Fibroblast of pulmonary artery (primary cell): ENCODE results near the gene GOLM1.

Experiments
- DNase-seq: peaks from one replicate; pipeline ENCODE4 v3.0.0-alpha.2; 2010; ENCODE audit warnings: low read depth
- H3K4me3 ChIP-seq: replicated peaks from 2 replicates; pipeline ENCODE4 v1.5.1; 2011; ENCODE audit warnings: low read depth, mild to moderate bottlenecking, control low read depth, low read length, moderate library complexity
- TF ChIP-seq, protein P1 (sequence below): IDR thresholded peaks from 2 replicates; pipeline ENCODE4 v1.5.1; 2011; ENCODE audit warnings: mild to moderate bottlenecking, control low read depth, low read length, inconsistent platforms; ENCODE audit errors: missing control alignments

The GOLM1 gene

DNA sequence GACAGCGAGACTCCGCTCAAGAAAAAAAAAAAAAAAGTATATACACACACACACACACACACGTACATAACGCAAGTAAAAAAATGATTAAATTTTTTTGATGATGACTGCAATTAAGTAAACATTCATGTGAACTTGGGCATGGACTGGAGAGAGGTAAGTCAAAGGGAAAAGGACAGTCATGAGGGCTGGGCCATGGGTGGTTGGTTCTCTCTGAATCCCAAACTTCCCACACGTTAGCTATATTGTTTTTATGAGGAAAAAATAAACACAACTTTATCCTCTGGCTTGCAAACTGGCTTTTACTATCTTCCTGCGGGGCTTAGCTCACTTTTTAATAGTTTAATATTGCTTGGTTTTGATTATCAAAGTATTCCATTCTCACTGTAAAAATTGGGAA is 53.7 kb downstream of the GOLM1 start:
- H3K4me3 ChIP-seq: no peak overlapping the region
- no peak for DNase-seq
- TF ChIP-seq, protein P1, sequence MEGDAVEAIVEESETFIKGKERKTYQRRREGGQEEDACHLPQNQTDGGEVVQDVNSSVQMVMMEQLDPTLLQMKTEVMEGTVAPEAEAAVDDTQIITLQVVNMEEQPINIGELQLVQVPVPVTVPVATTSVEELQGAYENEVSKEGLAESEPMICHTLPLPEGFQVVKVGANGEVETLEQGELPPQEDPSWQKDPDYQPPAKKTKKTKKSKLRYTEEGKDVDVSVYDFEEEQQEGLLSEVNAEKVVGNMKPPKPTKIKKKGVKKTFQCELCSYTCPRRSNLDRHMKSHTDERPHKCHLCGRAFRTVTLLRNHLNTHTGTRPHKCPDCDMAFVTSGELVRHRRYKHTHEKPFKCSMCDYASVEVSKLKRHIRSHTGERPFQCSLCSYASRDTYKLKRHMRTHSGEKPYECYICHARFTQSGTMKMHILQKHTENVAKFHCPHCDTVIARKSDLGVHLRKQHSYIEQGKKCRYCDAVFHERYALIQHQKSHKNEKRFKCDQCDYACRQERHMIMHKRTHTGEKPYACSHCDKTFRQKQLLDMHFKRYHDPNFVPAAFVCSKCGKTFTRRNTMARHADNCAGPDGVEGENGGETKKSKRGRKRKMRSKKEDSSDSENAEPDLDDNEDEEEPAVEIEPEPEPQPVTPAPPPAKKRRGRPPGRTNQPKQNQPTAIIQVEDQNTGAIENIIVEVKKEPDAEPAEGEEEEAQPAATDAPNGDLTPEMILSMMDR: no peak

DNA sequence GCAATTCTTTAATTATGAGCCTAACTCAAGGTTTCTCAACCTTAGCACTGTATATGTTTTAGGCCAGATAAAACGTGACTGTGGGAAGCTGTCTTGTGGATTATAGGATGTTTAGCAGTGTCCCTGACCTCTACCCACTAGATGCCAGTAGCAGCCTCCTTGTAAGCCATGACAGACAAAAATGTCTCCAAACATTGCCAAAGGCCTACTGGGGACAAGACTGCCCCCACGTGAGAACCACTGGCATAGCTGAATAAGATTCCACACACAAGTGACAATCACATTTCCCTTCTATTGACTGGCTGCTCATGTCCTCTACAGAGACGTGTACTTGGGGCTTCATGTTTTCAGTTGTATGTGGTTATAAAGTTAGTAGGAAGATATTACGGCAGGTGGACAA is 55.4 kb downstream of the GOLM1 start:
- TF ChIP-seq, protein P1: no peak
- no peak overlapping the region for H3K4me3 ChIP-seq
- no peak for DNase-seq

DNA sequence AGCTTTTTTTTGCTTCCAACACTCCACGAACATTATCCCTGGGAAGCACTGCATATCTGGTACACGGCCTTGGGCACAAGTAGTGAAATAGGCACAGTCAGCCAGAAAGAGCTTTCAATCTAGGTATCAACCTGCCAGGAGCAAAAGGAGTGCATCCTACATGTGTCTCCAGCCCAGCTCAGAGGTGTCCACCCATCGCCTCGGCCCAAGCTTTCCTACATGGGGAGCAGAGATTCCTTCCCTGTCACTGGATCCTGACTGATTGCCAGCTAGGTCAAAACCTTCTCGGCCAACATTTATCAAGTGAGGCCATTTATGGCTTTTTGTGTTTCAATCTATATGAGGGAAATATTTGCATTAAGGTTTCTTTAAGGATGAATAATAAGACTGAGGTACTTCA is 55.8 kb downstream of the GOLM1 start:
- TF ChIP-seq, protein P1: no peak
- no peak for DNase-seq
- H3K4me3 ChIP-seq: no peak overlapping the region

DNA sequence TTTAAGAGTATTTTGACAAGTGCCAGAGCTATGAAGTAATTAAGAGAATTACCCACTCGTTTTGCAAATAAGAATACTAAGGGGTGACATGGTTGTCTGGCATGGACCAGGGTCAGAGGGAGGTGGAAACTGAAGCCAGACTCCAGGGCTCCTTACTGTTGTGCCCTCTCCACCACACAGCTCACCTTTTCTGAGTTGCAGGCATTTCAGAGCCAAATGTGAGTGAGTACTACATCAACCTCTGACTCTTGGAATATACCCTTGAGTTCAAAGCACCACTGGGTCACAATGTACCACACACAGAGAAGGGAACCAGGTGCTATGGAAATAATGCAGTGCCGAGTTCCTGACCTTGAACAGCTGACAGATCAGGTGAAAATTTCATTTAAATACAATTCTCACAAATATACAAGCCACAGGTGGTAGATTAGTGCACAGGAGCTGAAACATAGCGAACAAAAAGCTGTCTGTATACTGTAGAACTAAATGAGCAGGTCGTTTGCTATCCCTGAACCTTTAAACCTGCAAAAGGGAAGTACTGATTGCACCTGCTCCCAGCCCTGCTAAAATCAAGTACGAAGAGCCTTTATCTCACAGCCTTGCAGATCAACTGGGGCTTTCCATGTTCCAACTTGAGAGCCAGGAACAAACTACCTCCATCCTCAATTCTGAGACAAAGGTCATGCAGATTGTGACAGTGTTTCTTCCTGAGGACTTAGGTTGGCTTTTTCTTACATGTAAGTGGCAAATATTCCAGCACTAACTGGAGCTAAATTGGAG is 57.0 kb downstream of the GOLM1 start:
- TF ChIP-seq, protein P1: no peak
- no peak overlapping the region for H3K4me3 ChIP-seq
- no peak for DNase-seq

DNA sequence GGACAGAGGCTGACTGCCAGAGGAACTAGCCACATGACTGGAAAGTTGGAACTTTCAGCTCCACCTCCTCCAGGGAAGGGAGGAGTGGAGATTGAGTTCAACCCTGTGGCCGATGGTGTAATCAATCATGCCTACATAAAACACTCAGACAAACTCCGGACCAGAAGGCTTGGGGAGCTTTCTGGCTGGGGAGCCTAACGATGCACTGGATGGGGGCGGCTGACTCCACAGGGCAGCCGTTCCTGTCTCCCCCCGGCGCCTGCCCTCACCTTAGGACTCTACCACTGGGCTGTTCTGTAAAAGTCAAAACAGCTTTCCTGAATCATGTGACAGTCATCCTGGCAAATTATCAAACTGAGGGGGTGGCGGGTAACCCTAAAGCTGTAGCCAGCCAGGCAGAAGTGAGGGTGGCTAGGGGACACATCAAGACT is 58.0 kb downstream of the GOLM1 start:
- TF ChIP-seq, protein P1: no peak
- peak; percentile 42 for DNase-seq
- H3K4me3 ChIP-seq: no peak overlapping the region

DNA sequence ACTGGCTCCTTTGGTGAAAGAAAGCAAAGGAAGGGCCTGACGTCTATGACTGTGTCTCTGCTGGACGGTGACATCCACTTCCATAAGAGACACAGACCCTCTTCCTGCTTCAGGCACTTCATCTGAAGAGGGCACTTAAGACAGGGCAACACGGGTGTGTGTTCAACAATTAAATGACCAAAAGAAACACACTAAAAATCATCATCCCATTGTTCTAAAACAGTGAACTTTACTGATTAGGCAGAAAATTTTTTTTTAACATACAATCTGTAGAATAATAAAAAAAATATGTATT is 58.5 kb downstream of the GOLM1 start:
- TF ChIP-seq, protein P1: no peak
- H3K4me3 ChIP-seq: no peak overlapping the region
- no peak for DNase-seq
